A549 (cell line): Measurements from ENCODE around the gene FAM118A. TPM values are rescaled to one million over a fixed set of nuclear protein-coding genes. Genes with fewer than 3 reads are reported as not detected.

Source experiments
- ATAC-seq, 2 experiments: fragments of 200-7000 bp in 1 of 2; fragments of >200 bp in 1 of 2; cut with Nextera tagmentation in 1 of 2; cut with Tn5 transposase in 1 of 2; 3 replicates each; pipeline versions ENCODE4 v1.8.0 to v1.9.1; 2018 to 2020; ENCODE audit warnings: mild to moderate bottlenecking in 1 of 2, moderate library complexity in 1 of 2
- CTCF ChIA-PET: fragments of 300-600 bp; sonication (Branson Sonifier 250); formaldehyde crosslinking; extraction: SDS; loops from one replicate; lab custom pipeline; 2021; ENCODE audit warnings: antibody characterized with exemption, inconsistent platforms; lab: Yijun Ruan, JAX
- POLR2A ChIA-PET: fragments of 350-600 bp; formaldehyde crosslinking; extraction: SDS; loops from one replicate; lab custom pipeline; 2021; ENCODE audit warnings: antibody characterized with exemption, inconsistent platforms; lab: Yijun Ruan, JAX
- DNase-seq, 2 experiments: peaks; one replicate each; pipeline versions ENCODE4 v3.0.0 to v3.0.0-alpha.2; 2011 to 2016; ENCODE audit warnings: low read depth in 1 of 2, low spot score in 1 of 2
- FAIRE-seq: peaks from 2 replicates; lab custom pipeline; 2011; peaks lifted over from hg19 to GRCh38; lab: Jason Lieb, UNC
- H3K27ac ChIP-seq, 2 experiments: fragments of >200 bp; sonication (Bioruptor Twin); formaldehyde crosslinking; 3 replicates each; pipeline ENCODE4 v1.5.1; 2016 to 2017
- H3K4me1 ChIP-seq: fragments of >200 bp; sonication (Bioruptor Twin); formaldehyde crosslinking; 3 replicates; pipeline ENCODE4 v1.6.1; 2016
- H3K4me2 ChIP-seq: fragments of >200 bp; sonication (Bioruptor Twin); formaldehyde crosslinking; 3 replicates; pipeline ENCODE4 v1.6.1; 2016
- H3K4me3 ChIP-seq: fragments of >200 bp; sonication (Bioruptor Twin); formaldehyde crosslinking; 3 replicates; pipeline ENCODE4 v1.5.1; 2016
- H3K9me3 ChIP-seq: fragments of >200 bp; sonication (Bioruptor Twin); formaldehyde crosslinking; 3 replicates; pipeline ENCODE4 v1.6.1; 2016
- BCL3 ChIP-seq: fragments of >200 bp; sonication (Bioruptor Twin); formaldehyde crosslinking; IDR thresholded peaks from 3 replicates; pipeline ENCODE4 v1.6.1; 2016
- BHLHE40 ChIP-seq: IDR thresholded peaks from 2 replicates; pipeline ENCODE4 v1.6.1; 2012; ENCODE audit warnings: low read depth, low read length, inconsistent platforms
- CHD2 ChIP-seq: fragments of 150-350 bp; IDR thresholded peaks from 2 replicates; pipeline ENCODE4 v1.6.1; 2014; ENCODE audit warnings: low read length; ENCODE audit not compliant: partially characterized antibody
- ELK1 ChIP-seq: fragments of 150-350 bp; IDR thresholded peaks from 2 replicates; pipeline ENCODE4 v1.6.1; 2014; ENCODE audit warnings: low read depth, mild to moderate bottlenecking, low read length
- EP300 ChIP-seq, 2 experiments: fragments of >200 bp; sonication (Bioruptor Twin); formaldehyde crosslinking; IDR thresholded peaks; 2 replicates in 1 of 2; 3 replicates in 1 of 2; pipeline ENCODE4 v1.6.1; 2016 to 2017
- FOXS1 ChIP-seq: fragments of 250-450 bp; sonication (Bioruptor Pico); IDR thresholded peaks from 2 replicates; pipeline ENCODE4 v1.5.0; 2020; ENCODE audit warnings: mild to moderate bottlenecking, moderate library complexity
- HOXA7 ChIP-seq: fragments of 250-450 bp; sonication (Bioruptor Pico); IDR thresholded peaks from 2 replicates; pipeline ENCODE4 v1.5.0; 2020; ENCODE audit warnings: mild to moderate bottlenecking, moderate library complexity
- JUNB ChIP-seq: fragments of >200 bp; sonication (Bioruptor Twin); formaldehyde crosslinking; IDR thresholded peaks from 2 replicates; pipeline ENCODE4 v1.6.1; 2016
- NFE2L2 ChIP-seq: fragments of 150-350 bp; conservative IDR thresholded peaks from 2 replicates; pipeline ENCODE4 v1.6.1; 2014; ENCODE audit warnings: low read length
- NPAS2 ChIP-seq: fragments of 250-450 bp; sonication (Bioruptor Pico); IDR thresholded peaks from 2 replicates; pipeline ENCODE4 v1.8.0; 2022; ENCODE audit warnings: mild to moderate bottlenecking, moderate library complexity, borderline replicate concordance
- NR3C1 ChIP-seq: fragments of >200 bp; sonication (Bioruptor Twin); formaldehyde crosslinking; IDR thresholded peaks from 3 replicates; pipeline ENCODE4 v1.6.1; 2017
- PHF8 ChIP-seq: fragments of 200-600 bp; sonication (generic); IDR thresholded peaks from 2 replicates; pipeline ENCODE4 v1.6.1; 2016; ENCODE audit warnings: low read depth, mild to moderate bottlenecking, antibody characterized with exemption, moderate library complexity, borderline replicate concordance
- POLR2A ChIP-seq: IDR thresholded peaks from 2 replicates; pipeline ENCODE4 v1.6.1; 2012; ENCODE audit warnings: mild to moderate bottlenecking, low read length
- POLR2AphosphoS2 ChIP-seq: conservative IDR thresholded peaks from 2 replicates; pipeline ENCODE4 v1.6.1; 2012; ENCODE audit warnings: low read length, improper control_type of control experiment, inconsistent platforms
- RAD21 ChIP-seq, 2 experiments: fragments of >200 bp in 1 of 2; sonication (Bioruptor Twin) in 1 of 2; formaldehyde crosslinking in 1 of 2; IDR thresholded peaks in 1 of 2; conservative IDR thresholded peaks in 1 of 2; 2 replicates in 1 of 2; 3 replicates in 1 of 2; pipeline ENCODE4 v1.6.1; 2012 to 2018; ENCODE audit warnings: inconsistent platforms in 1 of 2
- REST ChIP-seq: fragments of 200-600 bp; sonication (generic); IDR thresholded peaks from 2 replicates; pipeline ENCODE4 v1.6.1; 2016; ENCODE audit warnings: antibody characterized with exemption, mild to moderate bottlenecking, moderate library complexity
- RFX5 ChIP-seq: fragments of 450-650 bp; IDR thresholded peaks from 2 replicates; pipeline ENCODE4 v1.7.1; 2014; ENCODE audit warnings: antibody characterized with exemption, mild to moderate bottlenecking, moderate library complexity
- SREBF2 ChIP-seq: fragments of 450-650 bp; IDR thresholded peaks from 2 replicates; pipeline ENCODE4 v1.6.1; 2014; ENCODE audit warnings: mild to moderate bottlenecking, moderate library complexity
- TFCP2L1 ChIP-seq: fragments of 250-450 bp; sonication (Bioruptor Pico); IDR thresholded peaks from 2 replicates; pipeline ENCODE4 v1.5.0; 2021; ENCODE audit warnings: mild to moderate bottlenecking
- ZNF302 ChIP-seq: fragments of 250-450 bp; sonication (Bioruptor Pico); IDR thresholded peaks from 2 replicates; pipeline ENCODE4 v1.9.0; 2021; ENCODE audit warnings: inconsistent platforms, mild to moderate bottlenecking, moderate library complexity
- WGBS: methylation state at CpG from one replicate; pipeline ENCODE4 v1.1.6; 2017; ENCODE audit errors: missing lambda C conversion rate; 5-methylcytosine and 5-hydroxymethylcytosine counted together
- polyA plus RNA-seq, 4 experiments: library from polyadenylated mRNA; depleted of rRNA in 3 of 4; stranded (reverse); fragments of >200 nt; fragmentation: RNase III in 1 of 4; extraction: RNeasy Plus Mini Kit Qiagen cat#74134 plus additional on column Dnase treatment in 1 of 4; gene quantifications; 2 replicates in 3 of 4; 3 replicates in 1 of 4; pipeline ENCODE4 v1.2.3, GENCODE V29; 2011 to 2017
- TF ChIP-seq, protein P1 (sequence below): fragments of >200 bp; sonication (Bioruptor Twin); formaldehyde crosslinking; IDR thresholded peaks from 2 replicates; pipeline ENCODE4 v1.6.1; 2016

FAM118A gene
- polyA plus RNA-seq, 2 of the 4 experiments (the other 2 are of a cell fraction): 16.8 to 18.1 TPM

- TF ChIP-seq NPAS2 (no peak), BHLHE40 (no peak), RAD21 (conservative IDR thresholded peaks at IDR 0.05 in 1 of 2, IDR thresholded peaks at IDR 0.05 in 1 of 2) (no peak), BCL3 (no peak), RFX5 (no peak), JUNB (no peak), PHF8 (no peak), NFE2L2 (no peak), REST (no peak), ZNF302 (CRISPR knock-in tag) (no peak)
- DNase-seq: no peak
- peaks cover 4% of the 10 kb centered on the region; the same call in 1 of the 3 replicates for H3K4me1 ChIP-seq
- no peak overlapping the region for H3K4me3 ChIP-seq
- FAIRE-seq: no peak
- ChIA-PET CTCF (no interaction called here), POLR2A (no interaction called here)
- no peak overlapping the region for H3K27ac ChIP-seq
- ATAC-seq: no peak
- 79% methylated on average over 7 of the region's 8 CpGs for WGBS
- H3K9me3 ChIP-seq: no peaks in the 10 kb centered on the region
- no peak overlapping the region for H3K4me2 ChIP-seq
Measured at GRCh38 chr22:45312415-45312814, 2.7 kb downstream of the FAM118A start.

DNA sequence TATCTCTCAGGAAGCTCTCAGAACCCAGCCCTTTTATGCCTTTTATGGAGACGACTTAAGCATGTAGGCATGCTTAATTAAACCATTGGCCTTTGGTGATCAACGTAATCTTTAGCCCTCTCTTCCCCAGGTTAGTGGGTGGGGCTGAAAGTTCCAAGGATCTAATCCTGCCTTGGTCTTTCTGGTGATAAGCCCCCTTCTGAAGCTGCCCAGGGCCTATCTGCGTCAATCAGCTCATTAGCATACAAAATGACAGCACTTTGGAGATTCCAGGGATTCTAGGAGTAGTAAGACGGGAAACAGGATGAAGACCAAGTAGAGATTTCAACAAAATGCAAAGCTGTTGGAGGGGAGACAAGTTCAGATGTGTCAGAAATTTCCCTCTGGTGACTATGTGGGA lies 3.1 kb downstream of the FAM118A start:
- Histone ChIP-seq H3K4me1 (peaks cover 4% of the 10 kb centered on the region; the same call in 1 of the 3 replicates), H3K27ac (no peak overlapping the region), H3K9me3 (no peaks in the 10 kb centered on the region), H3K4me3 (no peak overlapping the region), H3K4me2 (no peak overlapping the region)
- ATAC-seq: no peak
- POLR2A ChIA-PET: no interaction called here
- 98% methylated on average over 4 of the region's 4 CpGs for WGBS
- no peak for TF ChIP-seq JUNB
- no peak for TF ChIP-seq POLR2A
- TF ChIP-seq FOXS1 (CRISPR knock-in tag): no peak
- no peak for TF ChIP-seq SREBF2
- no peak for TF ChIP-seq POLR2AphosphoS2
- no peak for TF ChIP-seq HOXA7 (CRISPR knock-in tag)
- TF ChIP-seq REST: no peak
- no peak for TF ChIP-seq TFCP2L1 (CRISPR knock-in tag)
- no peak for TF ChIP-seq NR3C1
- TF ChIP-seq BCL3: no peak
- no peak for TF ChIP-seq EP300 (IDR thresholded peaks at IDR 0.05)
- TF ChIP-seq CHD2: no peak
- TF ChIP-seq, protein P1, sequence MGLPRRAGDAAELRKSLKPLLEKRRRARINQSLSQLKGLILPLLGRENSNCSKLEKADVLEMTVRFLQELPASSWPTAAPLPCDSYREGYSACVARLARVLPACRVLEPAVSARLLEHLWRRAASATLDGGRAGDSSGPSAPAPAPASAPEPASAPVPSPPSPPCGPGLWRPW: no peak
- no peak for TF ChIP-seq ELK1
- CTCF ChIA-PET: no interaction called here
- DNase-seq: no peak
- FAIRE-seq: no peak
